ENCODE measurements around the gene GPT2.

Gene GPT2

GRCh38 chr16:46907061-46907774, 23.1 kb downstream of the GPT2 start:
- POLR2A ChIA-PET = no interaction called here
- DNase-seq (ENCODE audit: extremely low spot score) = no peak
- TF ChIP-seq CTCF (IDR thresholded peaks at IDR 0.05; ENCODE audit: control extremely low read depth, extremely low read depth, low read depth, missing control alignments) = no peak
- CTCF ChIA-PET = interaction anchor here (0.8 to 11.3 kb wide), 10 partner anchors 9 to 366 kb away, joined by 3 to 128 read pairs (median 6); partner anchors contain the start of gene GPT2

GRCh38 chr16:46908540-46909372, 24.6 kb downstream of the GPT2 start:
- TF ChIP-seq CTCF (IDR thresholded peaks at IDR 0.05; ENCODE audit: control extremely low read depth, extremely low read depth, low read depth, missing control alignments) = peak; percentile 63

GRCh38 chr16:46911038-46911437, 26.9 kb downstream of the GPT2 start:
- ChIA-PET CTCF (interaction anchor here (0.7 to 11.3 kb wide), 8 partner anchors 8 to 245 kb away, joined by 3 to 128 read pairs (median 48); partner anchors contain the start of gene GPT2), POLR2A (no interaction called here)
- TF ChIP-seq CTCF (IDR thresholded peaks at IDR 0.05; ENCODE audit: control extremely low read depth, extremely low read depth, low read depth, missing control alignments) = no peak
- DNase-seq (ENCODE audit: extremely low spot score) = peak; percentile 73

More at GRCh38 chr16:46908540-46909372, 24.6 kb downstream of the GPT2 start:
- CTCF ChIA-PET = interaction anchor here (0.7 to 11.3 kb wide), 33 partner anchors 9 to 1256 kb away, joined by 3 to 128 read pairs (median 4); partner anchors contain the start of genes DNAJA2 and GPT2
- peak; percentile 66 for DNase-seq (ENCODE audit: extremely low spot score)
- POLR2A ChIA-PET = no interaction called here

GRCh38 chr16:46911650-46912049, 27.5 kb downstream of the GPT2 start:
- TF ChIP-seq CTCF (IDR thresholded peaks at IDR 0.05; ENCODE audit: control extremely low read depth, extremely low read depth, low read depth, missing control alignments) = no peak
- DNase-seq (ENCODE audit: extremely low spot score) = no peak
- ChIA-PET CTCF (interaction anchor here (1.2 to 11.3 kb wide), 5 partner anchors 18 to 238 kb away, joined by 3 to 128 read pairs (median 66); partner anchors contain the start of gene GPT2), POLR2A (interaction anchor here (0.6 kb wide), 1 partner anchor 33 kb away, joined by 5 read pairs; no protein-coding TSS in a partner anchor)

GRCh38 chr16:46914556-46915201, 30.5 kb downstream of the GPT2 start:
- POLR2A ChIA-PET = no interaction called here
- CTCF ChIA-PET = interaction anchor here (0.7 to 7.4 kb wide), 7 partner anchors 15 to 241 kb away, joined by 3 to 38 read pairs (median 4); no protein-coding TSS in a partner anchor
- no peak for TF ChIP-seq CTCF (IDR thresholded peaks at IDR 0.05; ENCODE audit: control extremely low read depth, extremely low read depth, low read depth, missing control alignments)
- DNase-seq (ENCODE audit: extremely low spot score) = no peak
